Adipocyte (in vitro differentiated cells): ENCODE measurements around the gene PIGP.
"Not testable (repeated sequence)": the region's sequence is repeated elsewhere in the genome, so short reads cannot be mapped to it uniquely, and the experiment has no call there.

Experiments
- DNase-seq: peaks from one replicate; pipeline ENCODE4 v3.0.0-alpha.2; 2015; ENCODE audit warnings: low read depth
- H3K27me3 ChIP-seq: replicated peaks from 2 replicates; pipeline ENCODE4 v1.7.0; 2013; ENCODE audit warnings: mild to moderate bottlenecking, low read length, moderate library complexity; ENCODE audit not compliant: control insufficient read depth, insufficient read depth
- H3K36me3 ChIP-seq: 2 replicates; pipeline ENCODE4 v1.7.0; 2013; ENCODE audit warnings: low read length, mild to moderate bottlenecking, moderate library complexity; ENCODE audit not compliant: control insufficient read depth, insufficient read depth, severe bottlenecking
- H3K4me1 ChIP-seq: 2 replicates; pipeline ENCODE4 v1.7.0; 2013; ENCODE audit warnings: mild to moderate bottlenecking, low read length, moderate library complexity; ENCODE audit not compliant: control insufficient read depth, insufficient read depth
- H3K4me3 ChIP-seq: 2 replicates; pipeline ENCODE4 v1.7.0; 2013; ENCODE audit warnings: mild to moderate bottlenecking, low read length, moderate library complexity
- H3K9ac ChIP-seq: 2 replicates; pipeline ENCODE4 v1.7.0; 2013; ENCODE audit warnings: mild to moderate bottlenecking, low read length, moderate library complexity
- H3K9me3 ChIP-seq: 2 replicates; pipeline ENCODE4 v1.7.0; 2013; ENCODE audit warnings: mild to moderate bottlenecking, low read length, moderate library complexity; ENCODE audit not compliant: control insufficient read depth

PIGP gene

DNA sequence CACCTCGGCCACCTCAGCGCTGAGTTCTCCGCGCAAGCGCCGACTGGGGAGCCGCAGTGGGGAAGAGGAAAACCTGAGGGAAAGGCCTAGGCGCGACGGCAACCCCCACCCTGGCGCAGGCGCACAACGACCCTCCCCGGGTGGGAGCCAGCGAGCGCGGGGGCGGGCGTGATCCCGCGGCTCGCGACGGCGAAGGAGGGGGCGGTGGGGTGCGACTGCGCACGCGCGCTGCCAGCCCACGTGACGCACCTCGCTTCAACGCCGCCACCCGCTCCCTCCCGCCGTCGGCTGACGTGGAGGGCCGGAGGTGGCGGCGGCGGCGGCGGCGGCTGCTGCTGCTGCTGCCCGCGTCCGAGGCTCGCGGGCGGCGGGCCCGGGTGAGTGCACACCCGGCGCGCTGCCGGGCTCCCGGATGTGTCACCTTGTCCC lies at the start of gene PIGP, which contains the start of gene TTC3:
TSS of gene PIGP (minus strand) at position 84 of the 429 bp plus-strand sequence. CDS start 556 bp downstream, outside the sequence.
TSS of gene TTC3 (plus strand) at position 267 of the 429 bp plus-strand sequence. CDS start 14,004 bp downstream, outside the sequence.
- DNase-seq = peak; percentile 98
- peaks cover 13% of the 10 kb centered on the region for H3K36me3 ChIP-seq
- H3K9ac ChIP-seq = peak within 1 kb of the TSS; percentile 96
- H3K27me3 ChIP-seq = no peaks in the 10 kb centered on the region
- H3K9me3 ChIP-seq = no peaks in the 10 kb centered on the region
- H3K4me3 ChIP-seq = peak within 1 kb of the TSS; percentile 97
- H3K4me1 ChIP-seq = peaks cover 21% of the 10 kb centered on the region

DNA sequence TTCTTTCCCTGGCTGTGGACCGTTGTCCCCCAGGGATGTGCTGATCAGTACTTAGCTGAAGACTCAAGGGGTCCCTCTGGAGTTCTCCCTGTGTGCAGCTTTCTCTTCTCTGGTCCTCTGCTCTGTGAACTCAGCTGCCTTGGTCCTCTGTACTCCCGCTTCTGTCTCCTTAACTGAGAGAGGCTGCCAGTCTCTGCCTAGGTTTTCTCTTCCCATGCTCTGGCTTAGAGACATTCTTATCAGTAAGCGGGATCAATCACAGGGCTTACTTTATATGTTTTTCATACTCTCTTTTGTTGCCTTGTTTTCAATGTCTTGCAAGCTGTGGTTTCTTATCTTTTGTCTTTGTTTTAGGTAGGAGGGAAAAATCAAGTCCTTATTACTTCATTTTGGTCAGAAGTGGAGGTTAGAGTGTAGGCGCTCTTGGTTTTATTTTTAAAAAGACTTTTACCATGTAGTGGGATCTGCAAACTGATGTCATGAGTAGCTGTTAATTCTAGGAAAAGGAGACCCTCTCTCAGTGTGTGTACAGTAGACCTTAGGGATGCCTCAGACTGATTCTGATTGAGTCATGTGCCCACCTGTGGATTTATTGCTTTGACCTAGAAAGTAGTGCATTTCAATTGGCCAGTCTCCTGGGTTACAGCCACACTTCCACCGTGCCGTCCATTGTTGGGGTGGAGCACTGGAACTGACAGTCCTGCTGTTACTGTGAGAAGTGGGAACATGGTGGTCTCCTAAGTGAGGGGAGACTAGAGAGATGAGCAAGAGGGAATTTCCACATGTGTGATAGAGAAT lies 46.7 kb upstream of the PIGP start:
- no peak for DNase-seq
- H3K9ac ChIP-seq = no peak overlapping the region
- no peaks in the 10 kb centered on the region for H3K27me3 ChIP-seq
- no peak overlapping the region for H3K4me3 ChIP-seq
- H3K36me3 ChIP-seq = peaks cover 44% of the 10 kb centered on the region
- H3K4me1 ChIP-seq = no peaks in the 10 kb centered on the region
- H3K9me3 ChIP-seq = no peaks in the 10 kb centered on the region

DNA sequence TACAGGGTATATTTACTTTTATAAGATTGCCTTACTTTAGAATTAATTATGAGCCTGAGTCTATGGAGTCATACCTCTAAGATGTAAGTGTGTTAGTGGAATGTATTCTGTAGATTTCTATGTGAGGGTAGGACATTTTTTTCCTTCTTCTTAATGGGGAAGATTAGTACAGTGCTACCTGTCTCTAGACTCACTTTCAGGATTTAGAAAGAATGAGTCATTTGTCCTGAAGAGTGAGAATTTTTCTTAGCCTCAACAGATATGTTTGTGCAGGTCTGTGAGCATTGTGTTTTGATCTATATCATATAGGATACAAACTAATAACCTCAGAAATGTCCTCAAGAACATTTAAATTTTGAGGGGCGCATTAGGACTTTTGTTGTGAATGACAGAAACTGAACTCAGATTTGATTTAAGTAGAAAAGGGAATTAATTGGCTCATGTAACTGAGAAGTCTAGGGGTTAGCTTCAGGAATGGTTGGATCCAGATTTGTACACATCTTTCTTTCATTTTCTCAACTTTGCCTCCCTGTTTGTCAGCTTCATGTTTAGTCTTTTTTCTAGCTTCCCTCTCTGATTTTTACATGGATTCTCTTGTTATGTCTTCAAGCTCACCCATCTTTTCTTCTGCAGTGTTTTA lies 45.4 kb upstream of the PIGP start:
- H3K27me3 ChIP-seq = no peaks in the 10 kb centered on the region
- H3K4me1 ChIP-seq = no peaks in the 10 kb centered on the region
- no peak for DNase-seq
- no peaks in the 10 kb centered on the region for H3K9me3 ChIP-seq
- H3K9ac ChIP-seq = no peak overlapping the region
- peaks cover 38% of the 10 kb centered on the region for H3K36me3 ChIP-seq
- H3K4me3 ChIP-seq = no peak overlapping the region

DNA sequence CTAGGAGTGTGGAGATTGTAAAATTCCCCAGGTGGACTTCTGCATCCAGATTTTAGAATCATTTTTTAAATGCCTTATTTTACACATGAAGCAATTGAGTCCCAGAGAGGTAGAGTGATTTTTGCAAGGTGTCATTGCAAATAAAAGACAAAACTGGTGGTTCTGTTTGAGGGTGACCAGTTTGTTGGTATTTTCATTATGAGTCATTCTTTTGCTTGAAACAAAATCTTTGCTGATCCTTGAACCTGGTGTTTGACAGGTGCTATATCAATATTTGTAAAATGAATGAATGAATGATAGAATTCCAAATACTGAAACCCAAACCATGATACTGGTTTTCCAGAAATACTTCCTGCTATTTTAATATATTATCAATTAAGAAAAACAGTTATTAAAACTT lies 44.3 kb upstream of the PIGP start:
- Histone ChIP-seq H3K4me1 (no peaks in the 10 kb centered on the region), H3K4me3 (no peak overlapping the region), H3K9ac (no peak overlapping the region), H3K36me3 (peaks cover 28% of the 10 kb centered on the region), H3K27me3 (no peaks in the 10 kb centered on the region), H3K9me3 (no peaks in the 10 kb centered on the region)
- no peak for DNase-seq

DNA sequence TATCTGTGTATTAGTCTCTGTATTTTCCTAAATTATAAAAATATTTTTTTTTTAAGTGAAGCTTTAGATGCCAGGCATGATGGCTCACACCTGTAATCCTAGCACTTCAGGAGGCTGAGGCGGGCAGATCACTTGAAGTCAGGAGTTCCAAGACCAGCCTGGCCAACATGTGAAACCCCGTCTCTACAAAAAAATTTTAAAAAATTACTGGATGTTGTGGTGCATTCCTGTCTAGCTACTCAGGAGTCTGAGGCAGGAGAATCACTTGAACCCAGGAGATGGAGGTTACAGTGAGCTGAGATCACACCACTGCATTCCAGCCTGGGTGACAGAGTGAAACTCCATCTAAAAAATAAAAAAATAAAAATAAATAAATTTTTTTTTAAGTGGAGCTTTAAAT lies 43.6 kb upstream of the PIGP start:
- DNase-seq = not testable (repeated sequence)
- peaks cover 27% of the 10 kb centered on the region for H3K36me3 ChIP-seq

DNA sequence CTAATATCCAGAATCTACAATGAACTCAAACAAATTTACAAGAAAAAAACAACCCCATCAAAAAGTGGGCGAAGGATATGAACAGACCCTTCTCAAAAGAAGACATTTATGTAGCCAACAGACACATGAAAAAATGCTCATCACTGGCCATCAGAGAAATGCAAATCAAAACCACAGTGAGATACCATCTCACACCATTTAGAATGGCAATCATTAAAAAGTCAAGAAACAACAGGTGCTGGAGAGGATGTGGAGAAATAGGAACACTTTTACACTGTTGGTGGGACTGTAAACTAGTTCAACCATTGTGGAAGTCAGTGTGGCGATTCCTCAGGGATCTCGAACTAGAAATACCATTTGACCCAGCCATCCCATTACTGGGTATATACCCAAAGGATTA lies 41.4 kb upstream of the PIGP start:
- not testable (repeated sequence) for H3K9me3 ChIP-seq, DNase-seq, H3K9ac ChIP-seq, H3K4me1 ChIP-seq, H3K4me3 ChIP-seq, H3K27me3 ChIP-seq
- H3K36me3 ChIP-seq = peaks cover 17% of the 10 kb centered on the region

More for the DNA sequence above, 43.6 kb upstream of the PIGP start:
- H3K27me3 ChIP-seq, H3K9ac ChIP-seq, H3K9me3 ChIP-seq, H3K4me3 ChIP-seq, H3K4me1 ChIP-seq: not testable (repeated sequence)

DNA sequence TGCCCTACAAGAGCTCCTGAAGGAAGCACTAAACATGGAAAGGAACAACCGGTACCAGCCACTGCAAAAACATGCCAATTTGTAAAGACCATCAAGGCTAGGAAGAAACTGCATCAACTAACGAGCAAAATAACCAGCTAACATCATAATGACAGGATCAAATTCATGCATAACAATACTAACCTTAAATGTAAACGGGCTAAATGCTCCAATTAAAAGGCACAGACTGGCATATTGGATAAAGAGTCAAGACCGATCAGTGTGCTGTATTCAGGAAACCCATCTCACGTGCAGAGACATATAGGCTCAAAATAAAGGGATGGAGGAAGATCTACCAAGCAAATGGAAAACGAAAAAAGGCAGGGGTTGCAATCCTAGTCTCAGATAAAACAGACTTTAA lies 38.2 kb upstream of the PIGP start:
- H3K9ac ChIP-seq, H3K4me3 ChIP-seq, DNase-seq, H3K27me3 ChIP-seq, H3K9me3 ChIP-seq, H3K4me1 ChIP-seq: not testable (repeated sequence)
- H3K36me3 ChIP-seq = peaks cover 14% of the 10 kb centered on the region

DNA sequence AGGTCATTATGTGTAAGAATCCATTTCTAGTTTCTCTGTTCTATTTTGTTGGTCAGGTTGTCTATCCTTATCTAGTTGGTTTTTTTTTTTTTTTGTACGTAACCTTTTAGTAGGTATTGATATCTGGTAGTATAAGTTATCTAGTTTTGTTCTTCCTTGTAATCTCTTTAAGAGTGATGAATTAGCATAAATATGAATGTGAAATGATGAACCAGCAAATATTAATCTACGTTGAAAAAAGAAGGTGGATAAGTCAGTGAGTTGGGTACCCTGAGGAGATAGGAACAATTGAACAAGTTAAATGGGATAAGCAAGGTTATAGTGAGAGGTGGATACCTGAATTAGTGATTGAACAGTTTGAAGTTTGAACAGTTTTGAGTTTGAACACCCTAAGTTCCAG lies 34.1 kb upstream of the PIGP start:
- no peak overlapping the region for H3K9ac ChIP-seq
- peaks cover 9% of the 10 kb centered on the region for H3K36me3 ChIP-seq
- H3K4me1 ChIP-seq = peaks cover 11% of the 10 kb centered on the region
- no peak overlapping the region for H3K4me3 ChIP-seq
- no peaks in the 10 kb centered on the region for H3K27me3 ChIP-seq
- H3K9me3 ChIP-seq = peaks cover 3% of the 10 kb centered on the region
- no peak for DNase-seq

DNA sequence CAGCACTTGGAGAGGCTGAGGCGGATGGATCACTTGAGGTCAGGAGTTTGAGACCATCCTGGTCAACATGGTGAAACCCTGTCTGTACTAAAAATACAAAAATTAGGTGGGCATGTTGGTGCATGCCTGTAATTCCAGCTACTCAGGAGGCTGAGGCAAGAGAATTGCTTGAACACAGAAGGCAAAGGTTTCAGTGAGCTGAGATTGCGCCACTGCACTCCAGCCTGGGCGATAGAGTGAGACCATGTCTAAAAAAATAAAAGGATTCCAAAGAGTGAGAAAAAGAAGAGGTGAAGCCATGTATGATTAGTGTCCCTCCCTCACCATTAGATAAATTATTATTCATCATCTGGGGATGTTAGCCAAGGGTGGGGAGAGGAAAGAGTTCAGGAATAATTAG lies 29.9 kb upstream of the PIGP start:
- not testable (repeated sequence) for H3K27me3 ChIP-seq, H3K9me3 ChIP-seq, H3K9ac ChIP-seq, H3K4me3 ChIP-seq
- Histone ChIP-seq H3K4me1 (peaks cover 11% of the 10 kb centered on the region), H3K36me3 (peaks cover 30% of the 10 kb centered on the region)
- DNase-seq = peak; percentile 21

DNA sequence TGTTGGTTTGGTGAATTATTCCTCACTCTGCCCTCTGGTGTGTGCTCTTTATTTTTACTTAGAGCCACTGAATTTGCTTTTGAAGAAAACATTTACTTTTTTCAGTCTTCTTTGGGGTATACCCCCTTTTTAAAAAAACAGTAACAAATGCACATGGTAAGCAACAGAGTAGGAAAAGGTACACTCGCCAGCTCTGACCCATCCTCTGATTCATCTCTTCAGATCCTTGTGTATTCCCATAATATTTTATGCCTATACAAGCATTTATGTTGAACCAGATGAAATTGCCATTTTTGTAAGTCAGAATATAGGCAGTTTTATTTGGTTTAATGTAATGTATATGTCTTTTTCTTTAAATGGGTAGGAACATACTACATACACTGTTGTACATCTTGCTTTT lies 28.5 kb upstream of the PIGP start:
- H3K27me3 ChIP-seq = no peaks in the 10 kb centered on the region
- H3K4me1 ChIP-seq = peaks cover 11% of the 10 kb centered on the region
- peaks cover 43% of the 10 kb centered on the region for H3K36me3 ChIP-seq
- no peak overlapping the region for H3K4me3 ChIP-seq
- peak; percentile 19 for DNase-seq
- no peak overlapping the region for H3K9ac ChIP-seq
- H3K9me3 ChIP-seq = no peaks in the 10 kb centered on the region

DNA sequence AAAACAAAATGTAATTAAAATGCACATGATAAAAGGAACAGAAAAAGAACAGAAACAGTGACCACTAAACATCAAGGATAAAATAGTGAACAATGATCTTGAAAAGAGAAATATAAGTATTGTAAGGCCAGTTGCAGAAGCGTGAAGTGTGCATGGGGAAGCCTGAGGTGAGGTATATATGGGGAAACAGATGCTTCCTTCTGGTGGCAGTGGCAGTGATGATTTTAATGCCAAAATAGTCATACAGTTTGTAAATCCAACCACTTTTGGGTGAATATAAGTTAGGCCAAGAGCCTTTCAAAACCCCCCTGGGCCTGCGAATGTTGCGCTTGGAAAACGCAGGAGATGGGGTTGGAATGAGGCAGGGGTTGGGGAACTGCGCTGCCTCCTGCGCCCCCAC lies 27.4 kb upstream of the PIGP start:
- DNase-seq = no peak
- Histone ChIP-seq H3K9me3 (no peaks in the 10 kb centered on the region), H3K4me3 (no peak overlapping the region), H3K4me1 (peaks cover 11% of the 10 kb centered on the region), H3K27me3 (no peaks in the 10 kb centered on the region), H3K9ac (no peak overlapping the region), H3K36me3 (peaks cover 53% of the 10 kb centered on the region)
